Lung (tissue), 12 donors: ENCODE results near the gene VPS13D. TPM values are rescaled to one million over a fixed set of nuclear protein-coding genes. Genes with fewer than 3 reads are reported as not detected.
"Not testable (repeated sequence)": the region's sequence is repeated elsewhere in the genome, so short reads cannot be mapped to it uniquely, and the experiment has no call there.

Source experiments
- ATAC-seq: fragments of 200-7000 bp; cut with Tn5 transposase; one replicate; pipeline ENCODE4 v1.9.1; 2020; ENCODE audit warnings: moderate number of reproducible peaks; ENCODE audit not compliant: insufficient read depth, low FRiP score
- DNase-seq, 3 donors: peaks; one replicate each; pipeline ENCODE4 v3.0.0-alpha.2; 2013 to 2017
- H3K27ac ChIP-seq, 2 donors: one replicate each; pipeline ENCODE4 v1.5.1; 2013; ENCODE audit warnings: mild to moderate bottlenecking in 2 of 2, moderate library complexity in 2 of 2, control low read depth in 1 of 2, inconsistent platforms in 1 of 2, low read depth in 1 of 2, low read length in 1 of 2
- H3K27me3 ChIP-seq, 3 donors: one replicate each; pipeline ENCODE4 v1.5.1; 2013; ENCODE audit warnings: low read length in 2 of 3; ENCODE audit not compliant: control insufficient read depth in 3 of 3, insufficient read depth in 3 of 3
- H3K36me3 ChIP-seq, 4 donors: one replicate each; pipeline ENCODE4 v1.5.1; 2013; ENCODE audit warnings: low read length in 4 of 4, mild to moderate bottlenecking in 1 of 4, moderate library complexity in 1 of 4; ENCODE audit not compliant: control insufficient read depth in 4 of 4, insufficient read depth in 4 of 4
- H3K4me1 ChIP-seq, 5 donors: one replicate each; pipeline ENCODE4 v1.5.1; 2013; ENCODE audit warnings: low read length in 5 of 5, mild to moderate bottlenecking in 2 of 5, moderate library complexity in 1 of 5; ENCODE audit not compliant: control insufficient read depth in 5 of 5, insufficient read depth in 5 of 5
- H3K4me3 ChIP-seq: one replicate; pipeline ENCODE4 v1.5.1; 2013; ENCODE audit warnings: mild to moderate bottlenecking, control low read depth, moderate library complexity
- H3K9ac ChIP-seq, 2 donors: one replicate each; pipeline ENCODE4 v1.5.1; 2013; ENCODE audit warnings: low read length in 2 of 2, control low read depth in 1 of 2; ENCODE audit not compliant: insufficient read depth in 1 of 2
- H3K9me3 ChIP-seq, 4 donors: one replicate each; pipeline ENCODE4 v1.5.1; 2013; ENCODE audit warnings: low read length in 3 of 4, mild to moderate bottlenecking in 1 of 4, moderate library complexity in 1 of 4; ENCODE audit not compliant: control insufficient read depth in 4 of 4, insufficient read depth in 3 of 4
- WGBS, 2 donors: extraction: QIAGEN DNeasy Blood & Tissue Kit; methylation state at CpG; one replicate each; pipeline ENCODE4 v1.1.7; 2013; 5-methylcytosine and 5-hydroxymethylcytosine counted together
- polyA plus RNA-seq, 2 donors: library from polyadenylated mRNA; stranded (reverse); fragments of 200-250 nt; gene quantifications; one replicate each; pipeline ENCODE4 v1.2.1, GENCODE V29; 2013
- total RNA-seq, 2 donors: library from RNA; depleted of rRNA in 1 of 2; stranded (reverse); fragments of >200 nt in 1 of 2; gene quantifications; one replicate each; pipeline ENCODE4 v1.2.1, GENCODE V29; 2014 to 2021
- TF ChIP-seq, protein P1 (sequence below): IDR thresholded peaks from 2 replicates; pipeline ENCODE4 v1.5.1; 2012; ENCODE audit warnings: mild to moderate bottlenecking; ENCODE audit errors: control extremely low read depth, extremely low read depth
- donor health status: control.
- donor health status: control.
- donor health status: Bipolar disorder and iron deficiency.
- donor health status: healthy.
- donor health status: DM: yes; HTN: yes; CAD: no.

The VPS13D gene
- total and polyA plus RNA-seq, 4 donors = 18.4 to 76.0 (median 37.5) TPM

DNA sequence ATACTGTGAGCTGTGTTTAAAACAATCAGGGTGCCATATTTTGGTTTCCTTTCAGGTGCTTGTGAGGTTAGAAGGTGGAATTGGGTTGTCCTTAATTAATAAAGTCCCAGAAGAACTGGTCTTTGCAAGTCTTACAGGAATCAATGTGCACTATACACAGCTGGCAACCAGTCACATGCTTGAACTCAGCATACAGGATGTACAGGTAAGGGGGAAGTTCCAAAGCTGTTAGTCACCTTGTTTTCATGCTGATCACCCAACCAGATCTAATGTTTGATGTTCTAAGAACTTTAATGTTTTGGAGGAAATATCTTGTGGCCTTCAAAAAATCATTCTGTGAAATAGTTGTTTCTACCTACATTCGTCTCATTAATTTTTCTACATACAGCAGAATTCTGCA is 156.3 kb downstream of the VPS13D start:
- Histone ChIP-seq H3K27me3 (no peaks in the 10 kb centered on the region), H3K36me3 (peaks cover 26 to 44% (median 40%) of the 10 kb centered on the region in 4 donors), H3K27ac (no peak overlapping the region), H3K9me3 (peaks cover 0 to 10% (median 2%) of the 10 kb centered on the region in 4 donors), H3K4me1 (peaks cover 0 to 5% (median 2%) of the 10 kb centered on the region in 5 donors), H3K4me3 (no peak overlapping the region), H3K9ac (no peak overlapping the region)
- DNase-seq = no peak
- 94 to 95% methylated on average over 1 of the region's 1 CpG for WGBS, 2 donors
- TF ChIP-seq, protein P1, sequence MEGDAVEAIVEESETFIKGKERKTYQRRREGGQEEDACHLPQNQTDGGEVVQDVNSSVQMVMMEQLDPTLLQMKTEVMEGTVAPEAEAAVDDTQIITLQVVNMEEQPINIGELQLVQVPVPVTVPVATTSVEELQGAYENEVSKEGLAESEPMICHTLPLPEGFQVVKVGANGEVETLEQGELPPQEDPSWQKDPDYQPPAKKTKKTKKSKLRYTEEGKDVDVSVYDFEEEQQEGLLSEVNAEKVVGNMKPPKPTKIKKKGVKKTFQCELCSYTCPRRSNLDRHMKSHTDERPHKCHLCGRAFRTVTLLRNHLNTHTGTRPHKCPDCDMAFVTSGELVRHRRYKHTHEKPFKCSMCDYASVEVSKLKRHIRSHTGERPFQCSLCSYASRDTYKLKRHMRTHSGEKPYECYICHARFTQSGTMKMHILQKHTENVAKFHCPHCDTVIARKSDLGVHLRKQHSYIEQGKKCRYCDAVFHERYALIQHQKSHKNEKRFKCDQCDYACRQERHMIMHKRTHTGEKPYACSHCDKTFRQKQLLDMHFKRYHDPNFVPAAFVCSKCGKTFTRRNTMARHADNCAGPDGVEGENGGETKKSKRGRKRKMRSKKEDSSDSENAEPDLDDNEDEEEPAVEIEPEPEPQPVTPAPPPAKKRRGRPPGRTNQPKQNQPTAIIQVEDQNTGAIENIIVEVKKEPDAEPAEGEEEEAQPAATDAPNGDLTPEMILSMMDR = no peak
- ATAC-seq = no peak

DNA sequence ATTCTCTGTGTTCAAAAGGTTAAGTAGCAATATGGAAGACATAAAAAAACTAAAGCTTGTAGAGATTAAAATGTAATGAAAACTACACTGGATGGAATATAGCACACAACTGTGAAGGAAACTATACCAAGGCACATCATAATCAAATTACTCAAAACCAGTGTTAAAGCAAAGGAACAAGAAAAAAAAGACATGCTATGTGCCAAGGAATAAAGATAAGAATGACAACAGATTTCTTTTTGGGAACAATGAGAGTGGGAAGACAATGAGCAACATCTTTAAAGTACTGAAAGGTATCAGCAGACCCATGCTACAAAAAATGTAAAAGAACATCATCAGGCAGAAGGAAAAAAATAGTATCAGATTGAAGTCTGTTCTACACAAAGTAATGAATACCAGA is 157.8 kb downstream of the VPS13D start:
- H3K9me3 ChIP-seq = peaks cover 0 to 10% (median 2%) of the 10 kb centered on the region in 4 donors
- no peak for DNase-seq
- ATAC-seq = no peak
- H3K27ac ChIP-seq = no peak overlapping the region
- no peaks in the 10 kb centered on the region for H3K27me3 ChIP-seq
- no peaks in the 10 kb centered on the region for H3K4me1 ChIP-seq
- H3K36me3 ChIP-seq = peaks cover 31 to 47% (median 40%) of the 10 kb centered on the region in 4 donors
- TF ChIP-seq, protein P1 = no peak
- H3K9ac ChIP-seq = no peak overlapping the region
- no peak overlapping the region for H3K4me3 ChIP-seq

DNA sequence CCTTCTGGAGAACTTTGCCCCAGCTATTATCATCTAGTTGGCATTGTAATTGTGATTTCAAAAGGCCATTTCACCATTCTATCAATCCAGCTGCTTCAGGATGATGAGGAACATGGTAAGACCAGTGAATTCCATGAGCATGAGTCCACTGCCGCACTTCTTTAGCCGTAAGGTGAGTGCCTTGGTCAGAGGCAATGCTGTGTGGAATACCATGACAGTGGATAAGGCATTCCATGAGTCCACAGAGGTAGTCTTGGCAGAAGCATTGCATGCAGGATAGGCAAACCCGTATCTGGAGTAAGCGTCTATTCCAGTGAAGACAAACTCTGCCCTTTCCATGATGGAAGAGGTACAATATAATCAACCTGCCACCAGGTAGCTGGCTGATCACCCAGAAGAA is 160.5 kb downstream of the VPS13D start:
- ATAC-seq, H3K27me3 ChIP-seq, H3K9ac ChIP-seq, H3K4me1 ChIP-seq, H3K9me3 ChIP-seq, H3K27ac ChIP-seq, DNase-seq, H3K4me3 ChIP-seq: not testable (repeated sequence)
- 88 to 99% methylated on average over 4 of the region's 4 CpGs for WGBS, 2 donors
- peaks cover 24 to 30% (median 28%) of the 10 kb centered on the region in 4 donors for H3K36me3 ChIP-seq

DNA sequence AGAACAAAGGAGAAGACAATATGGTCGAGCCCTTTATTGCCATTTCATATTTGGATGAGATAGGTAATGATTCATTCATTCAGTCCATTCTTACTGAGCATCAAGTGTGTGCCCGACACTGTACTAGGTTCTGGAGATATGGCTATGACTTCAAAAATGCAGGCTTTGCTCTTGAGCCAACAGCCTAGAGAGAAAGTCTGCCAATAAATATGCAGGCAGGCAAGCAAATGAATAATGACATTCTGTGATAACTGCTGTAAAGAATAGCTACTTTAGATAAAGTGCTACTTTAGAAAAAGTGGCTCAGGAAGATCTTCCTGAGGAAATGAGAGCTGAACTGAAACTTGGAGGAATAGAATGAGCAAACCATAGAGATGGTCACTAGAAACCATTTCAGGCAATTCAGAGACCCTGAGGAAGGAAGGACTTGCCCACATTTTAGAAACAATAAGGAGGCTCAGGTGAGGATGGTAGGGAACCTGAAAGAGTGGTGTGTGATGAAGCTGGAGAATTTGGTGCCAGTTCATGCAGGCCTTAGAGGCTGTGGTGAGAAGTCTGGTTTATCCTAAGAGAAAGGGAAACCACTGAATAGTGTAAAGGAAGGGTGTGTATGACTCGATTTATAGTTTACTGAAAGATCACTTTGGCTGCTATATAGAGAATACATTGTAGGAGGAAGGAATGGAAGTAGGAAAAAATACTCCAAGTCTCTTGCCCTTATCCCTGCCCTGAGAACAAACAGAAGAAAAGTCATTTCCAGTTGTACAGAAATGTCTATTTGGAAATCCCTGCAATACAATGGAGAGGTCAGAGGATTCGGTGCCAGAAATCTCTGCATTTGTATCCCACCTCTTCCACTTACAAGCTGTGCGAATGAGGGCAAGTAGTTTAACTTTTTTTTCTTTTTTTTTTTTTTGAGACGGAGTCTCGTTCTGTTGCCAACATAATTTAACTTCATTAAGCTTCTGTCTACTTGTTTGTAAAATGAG is 167.9 kb downstream of the VPS13D start:
- DNase-seq (peak in 1 of 3 donors; percentile 22), ATAC-seq (no peak)
- H3K4me3 ChIP-seq = no peak overlapping the region
- H3K9me3 ChIP-seq = no peaks in the 10 kb centered on the region
- TF ChIP-seq, protein P1 = no peak
- WGBS, 2 donors = 59 to 68% methylated on average over 7 of the region's 7 CpGs
- no peak overlapping the region for H3K9ac ChIP-seq
- H3K36me3 ChIP-seq = peaks cover 6 to 22% (median 8%) of the 10 kb centered on the region in 4 donors
- H3K4me1 ChIP-seq = peaks cover 0 to 31% (median 16%) of the 10 kb centered on the region in 5 donors
- no peak overlapping the region for H3K27ac ChIP-seq
- H3K27me3 ChIP-seq = no peaks in the 10 kb centered on the region
